Measurements from ENCODE around the gene CYB561D1. TPM values are rescaled to one million over a fixed set of nuclear protein-coding genes. Genes with fewer than 3 reads are reported as not detected.

Gene CYB561D1
- total and polyA plus RNA-seq, 10 of the 15 experiments (the other 5 are each of a cell fraction or from before 2014, with no cell fraction given): 0.68 to 9.0 (median 3.3) TPM

GRCh38 chr1:109488696-109489095, 5.2 kb upstream of the CYB561D1 start:
- FAIRE-seq: no peak
- Histone ChIP-seq H3K4me3 (no peak overlapping the region), H3K9me3 (replicated peaks; ENCODE audit: control insufficient read depth, insufficient read depth, low read length) (no peaks in the 10 kb centered on the region), H3K27ac (ENCODE audit: control insufficient read depth, insufficient read depth) (no peak overlapping the region), H3K4me2 (ENCODE audit: control insufficient read depth, insufficient read depth) (no peak overlapping the region), H4K20me1 (ENCODE audit: control insufficient read depth, insufficient read depth) (no peaks in the 10 kb centered on the region), H3K27me3 (replicated peaks in 1 of 2; ENCODE audit: control insufficient read depth in 2 of 2, insufficient read depth in 2 of 2, low read length in 1 of 2) (no peaks in the 10 kb centered on the region), H2AFZ (ENCODE audit: control insufficient read depth, low read depth, low read length) (no peak overlapping the region), H3K9ac (ENCODE audit: control insufficient read depth, insufficient read depth, low read length) (no peak overlapping the region), H3K36me3 (ENCODE audit: control insufficient read depth in 2 of 2, insufficient read depth in 2 of 2, low read length in 1 of 2) (peaks cover 0 to 4% of the 10 kb centered on the region in 2 experiments), H3K79me2 (ENCODE audit: control insufficient read depth, insufficient read depth, low read length) (peaks cover 9% of the 10 kb centered on the region), H3K4me1 (ENCODE audit: control insufficient read depth, insufficient read depth, low read length) (peaks cover 6% of the 10 kb centered on the region)
- SMC1A ChIA-PET (ENCODE audit: uncharacterized antibody, unreplicated experiment): interaction anchor here (14.4 kb wide), 1 partner anchor 42 kb away, joined by 431 read pairs; no protein-coding TSS in a partner anchor
- CTCF ChIA-PET: interaction anchor here (2.6 to 26.7 kb wide), 3 partner anchors 11 to 43 kb away, joined by 15 to 1280 read pairs (median 240); partner anchors contain the start of genes AMIGO1 and GPR61
- TF ChIP-seq IKZF2 (IDR thresholded peaks at IDR 0.05) (no peak), MTA2 (IDR thresholded peaks at IDR 0.05; ENCODE audit: low read depth) (no peak), HDGF (IDR thresholded peaks at IDR 0.05) (no peak), HSF1 (IDR thresholded peaks at IDR 0.05; ENCODE audit: low read depth, low read length) (no peak), NRF1 (conservative IDR thresholded peaks at IDR 0.05; ENCODE audit: low read depth, low read length) (no peak), SIX5 (IDR thresholded peaks at IDR 0.05; ENCODE audit: low read depth, low read length, severe bottlenecking) (no peak), NFYB (IDR thresholded peaks at IDR 0.05; ENCODE audit: insufficient read depth, low read depth, low read length) (no peak), STAT1 (conservative IDR thresholded peaks at IDR 0.05) (no peak), ATF2 (IDR thresholded peaks at IDR 0.05; ENCODE audit: low read length) (no peak)
- intact Hi-C loops (cut with micrococcal nuclease; ENCODE audit: unreplicated experiment) (no loop called here), in situ Hi-C loops (cut with MboI) (loop anchor here (5.0 kb wide), 1 partner anchor 134 kb away; no protein-coding TSS in a partner anchor)
- RAD21 ChIA-PET (ENCODE audit: unreplicated experiment): interaction anchor here (13.4 kb wide), 1 partner anchor 42 kb away, joined by 422 read pairs; no protein-coding TSS in a partner anchor
- BruUV-seq (replicated peaks): no TSS peak
- DNase-seq (ENCODE audit: low read depth, low spot score): no peak
- WGBS (ENCODE audit: insufficient coverage, insufficient replicate concordance, low lambda C conversion rate, missing lambda C conversion rate): 90% methylated on average over 12 of the region's 12 CpGs
- ATAC-seq: no peak
- POLR2A ChIA-PET: no interaction called here
